ENCODE results near the gene ARHGAP27.
A peak's percentile ranks its signal among the peaks of the same experiment; 100 is the strongest.

The ARHGAP27 gene

GRCh38 chr17:45382226-45382625 lies 50.4 kb downstream of the ARHGAP27 start:
- no peak for DNase-seq

- no peak for DNase-seq
These were observed 51.7 kb downstream of the ARHGAP27 start for GRCh38 chr17:45380991-45381390.

DNA sequence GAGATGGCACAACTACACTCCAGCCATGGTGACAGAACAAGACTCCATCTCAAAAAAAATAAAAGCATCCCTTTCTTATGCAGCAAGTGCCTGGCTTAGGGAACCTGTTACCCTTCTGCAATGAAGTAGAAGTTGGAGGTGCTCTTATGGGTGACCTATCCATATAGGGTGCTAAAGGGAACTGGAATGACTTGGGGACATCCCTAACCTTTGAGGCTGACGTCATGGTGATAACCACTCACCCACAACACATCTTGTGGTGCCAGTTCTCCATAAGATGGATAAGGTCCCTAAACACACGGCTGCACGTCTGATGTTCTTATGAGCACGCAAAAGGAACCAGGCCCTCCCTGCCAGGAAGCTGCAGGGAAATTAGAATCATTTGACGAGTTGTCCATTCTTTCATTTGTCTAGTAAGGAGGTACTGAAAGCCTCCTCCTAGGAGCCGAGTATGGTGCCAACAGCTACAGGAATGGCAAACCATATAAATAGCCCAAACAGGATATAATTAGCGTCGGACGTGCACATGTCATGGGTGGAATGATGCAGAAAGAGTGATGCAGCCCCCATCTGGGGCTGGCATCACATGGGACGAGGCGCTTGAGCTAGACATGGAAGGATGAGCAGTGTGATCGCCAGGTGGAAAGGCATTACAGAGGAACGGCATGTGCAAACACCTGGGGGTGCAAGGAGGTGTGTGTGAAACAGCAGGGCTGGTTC lies 52.5 kb downstream of the ARHGAP27 start:
- no peak for DNase-seq

DNA sequence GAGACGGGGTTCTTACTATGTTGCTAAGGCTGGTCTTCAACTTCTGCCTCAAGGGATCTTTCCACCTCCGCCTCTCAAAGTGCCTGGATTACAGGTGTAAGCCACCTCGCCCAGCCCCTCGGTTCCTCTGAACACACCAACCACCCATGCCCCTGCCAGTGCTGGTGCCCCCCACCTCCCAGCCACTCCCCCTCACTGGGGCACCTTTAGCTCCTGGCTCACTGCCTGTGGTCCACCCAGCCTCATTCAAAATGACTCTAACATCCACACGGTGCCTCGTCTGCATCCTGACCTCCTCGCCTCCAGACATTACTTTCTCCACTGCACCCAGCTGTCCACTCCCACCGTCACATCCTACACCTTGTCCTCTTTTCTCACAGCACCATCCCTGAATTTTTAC lies 55.3 kb downstream of the ARHGAP27 start:
- no peak for DNase-seq

DNA sequence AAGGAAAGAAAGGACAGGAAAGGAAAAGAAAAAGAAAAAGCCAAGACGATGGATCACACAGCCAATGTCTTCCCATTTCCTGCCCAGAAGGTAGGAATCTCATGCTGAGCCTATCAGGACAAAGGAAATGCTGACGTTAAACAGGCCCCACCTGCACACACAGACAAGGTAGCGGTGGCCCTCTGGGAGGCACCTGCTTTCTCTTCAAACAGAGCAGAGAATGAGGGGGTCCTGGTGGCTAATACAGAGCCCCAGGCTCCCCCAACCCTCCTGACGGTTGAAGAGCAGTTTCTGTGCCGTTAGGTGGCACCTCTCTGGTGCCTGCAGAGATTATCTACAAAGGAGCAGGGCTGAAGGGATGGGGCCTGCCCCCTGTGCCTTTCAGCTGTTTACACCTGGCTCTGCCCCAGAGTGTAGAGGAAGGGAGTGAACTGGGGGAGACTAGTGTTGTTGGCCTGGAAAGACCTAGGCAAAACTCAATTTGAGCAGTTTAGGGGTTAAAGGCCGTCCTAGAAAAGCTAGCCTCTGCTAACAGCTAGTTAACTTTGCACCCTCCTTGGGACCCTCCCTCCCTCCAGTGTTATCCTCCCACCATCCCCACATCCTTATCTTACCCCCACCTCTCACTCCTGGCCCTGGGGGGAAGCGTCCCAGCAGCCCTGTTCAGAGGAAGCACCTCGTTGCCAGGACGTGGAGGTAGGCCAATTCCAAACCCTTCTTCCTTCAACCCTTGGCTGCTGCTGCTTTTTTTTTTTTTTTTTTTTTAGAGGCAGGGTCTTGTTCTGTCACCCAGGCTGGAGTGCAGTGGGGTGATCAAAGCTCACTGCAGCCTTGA lies 56.3 kb downstream of the ARHGAP27 start:
- DNase-seq, result no peak

- no peak for DNase-seq
These were observed 58.2 kb downstream of the ARHGAP27 start for GRCh38 chr17:45374501-45374900.

DNA sequence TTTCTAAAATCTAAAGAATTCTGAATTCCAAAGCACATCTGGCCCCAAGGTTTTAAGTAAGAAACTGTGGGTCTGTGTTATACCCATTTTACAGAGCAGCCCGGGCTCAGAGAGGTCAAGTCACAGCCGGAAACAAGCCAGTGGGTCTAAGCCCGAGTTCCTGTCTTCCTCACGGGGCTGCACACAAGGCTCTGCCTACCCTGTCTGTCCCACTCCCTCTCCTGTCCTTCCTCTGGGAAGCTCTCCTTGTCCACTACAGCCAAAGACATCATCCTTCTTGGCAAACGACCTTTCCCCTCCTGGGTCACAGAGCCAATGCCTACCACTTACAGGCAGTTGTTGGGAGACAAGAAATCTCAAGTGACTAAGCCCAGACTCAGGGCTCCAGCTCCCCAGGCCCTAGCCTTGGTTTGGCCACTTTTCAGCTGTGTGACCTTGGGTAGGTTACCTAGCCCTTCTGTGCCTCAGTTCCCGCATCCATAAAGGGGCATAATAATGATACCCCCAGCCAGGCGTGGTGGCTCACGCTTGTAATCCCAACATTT lies 60.3 kb downstream of the ARHGAP27 start:
- DNase-seq, result no peak

DNA sequence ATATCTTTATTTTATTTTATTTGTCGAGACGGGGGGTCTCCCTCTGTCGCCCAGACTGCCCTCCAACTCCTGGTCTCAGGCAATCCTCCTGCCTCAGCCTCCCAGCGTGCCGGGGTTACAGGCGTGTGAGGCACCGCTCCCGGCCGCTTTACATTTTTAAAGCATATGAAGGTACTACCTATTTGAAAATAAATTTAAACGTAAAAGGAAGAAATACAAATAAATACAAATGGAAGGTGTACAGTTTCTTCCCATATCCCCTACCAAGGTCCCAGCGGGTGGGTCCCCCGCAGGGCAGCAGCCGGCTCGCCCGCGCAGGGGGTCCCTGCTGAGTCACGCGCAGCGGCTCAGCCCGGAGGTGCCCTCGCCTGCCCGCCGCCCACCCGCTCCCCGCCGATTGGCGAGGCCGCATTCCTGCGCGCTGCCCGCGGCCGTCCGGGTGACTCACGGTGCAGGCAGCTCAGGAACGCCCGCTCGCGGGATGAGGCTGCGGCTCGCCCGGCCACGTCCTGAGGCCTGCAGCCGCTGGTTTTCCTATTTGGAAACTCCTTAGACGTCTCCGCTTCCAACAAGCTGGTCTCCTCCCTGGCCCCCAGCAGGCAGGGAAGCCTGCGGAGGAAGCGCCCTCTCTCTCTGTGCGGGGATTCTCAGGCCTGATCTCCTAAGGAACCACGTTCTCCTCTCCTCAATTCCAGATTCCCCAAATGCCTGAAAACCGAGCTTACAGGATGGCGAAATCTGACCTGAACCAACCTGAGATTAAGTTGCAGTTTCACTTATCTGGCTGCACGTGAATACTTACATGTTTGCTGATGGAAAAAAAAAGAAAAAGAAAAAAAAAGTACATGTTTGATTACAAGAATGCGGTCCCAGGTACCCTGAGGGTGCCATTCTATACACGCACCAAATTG lies 61.0 kb downstream of the ARHGAP27 start:
- DNase-seq, result peak; percentile 88

- no peak for DNase-seq
These were observed 61.7 kb downstream of the ARHGAP27 start for GRCh38 chr17:45370949-45371413.

- DNase-seq, result no peak
These were observed 63.2 kb downstream of the ARHGAP27 start for GRCh38 chr17:45369421-45369820.

DNA sequence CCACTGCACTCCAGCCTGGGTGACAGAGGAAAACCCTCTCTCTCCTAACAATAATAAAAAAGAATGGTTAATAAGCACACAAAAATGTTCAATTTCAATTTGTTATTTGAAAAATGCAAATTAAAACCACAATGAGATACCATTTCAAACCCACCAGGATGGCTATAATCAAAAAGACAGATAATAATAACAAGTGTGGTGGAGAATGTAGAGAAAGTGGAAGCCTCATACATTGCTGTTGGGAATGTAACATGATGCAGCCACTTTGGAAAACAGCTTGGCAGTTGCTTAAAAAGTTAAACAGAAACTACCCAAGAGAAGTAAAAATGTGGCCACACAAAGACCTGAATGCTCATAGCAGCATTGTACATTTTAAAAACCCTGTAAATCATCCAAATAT lies 64.0 kb downstream of the ARHGAP27 start:
- DNase-seq, result no peak

DNA sequence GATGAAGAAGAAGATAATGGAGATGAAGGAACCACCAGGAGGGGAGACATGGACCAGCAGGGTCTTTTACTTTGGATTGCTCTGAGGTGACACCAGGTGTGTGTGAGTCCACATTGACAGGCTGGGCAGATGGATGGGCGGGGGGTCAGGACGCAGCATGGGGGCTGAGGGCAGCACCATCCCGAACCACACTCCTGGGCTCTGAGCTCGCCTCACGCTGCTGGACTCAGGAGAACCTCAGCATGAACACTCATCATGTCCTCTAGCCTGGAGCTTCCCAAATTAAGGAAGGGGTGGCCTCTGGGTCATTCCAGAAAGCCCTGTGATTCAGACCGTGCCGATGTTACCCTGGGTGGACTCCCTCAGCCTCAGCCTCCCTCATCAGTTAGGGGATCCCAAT lies 65.5 kb downstream of the ARHGAP27 start:
- DNase-seq, result no peak

DNA sequence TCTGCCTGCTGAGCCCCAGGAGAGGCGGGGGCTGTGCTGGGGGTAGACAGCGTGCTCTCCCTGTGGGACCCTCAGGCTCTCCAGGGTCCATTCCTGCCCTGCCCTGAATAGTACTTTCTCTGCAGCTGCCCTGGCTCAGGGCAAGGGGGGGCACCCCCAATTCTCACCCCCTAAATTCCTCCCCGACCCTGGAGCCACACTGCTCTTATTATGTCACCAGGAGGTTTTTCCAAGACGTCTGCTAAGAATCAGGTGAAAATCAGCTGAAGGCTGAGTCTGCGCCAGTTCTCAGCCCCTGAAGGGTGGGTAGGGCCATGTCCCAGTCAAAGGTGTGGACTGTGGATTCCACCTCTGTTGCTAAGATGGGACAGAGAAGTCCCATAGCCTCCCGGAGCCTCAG lies 66.0 kb downstream of the ARHGAP27 start:
- no peak for DNase-seq

GRCh38 chr17:45366049-45366448 lies 66.6 kb downstream of the ARHGAP27 start:
- DNase-seq, result no peak

DNA sequence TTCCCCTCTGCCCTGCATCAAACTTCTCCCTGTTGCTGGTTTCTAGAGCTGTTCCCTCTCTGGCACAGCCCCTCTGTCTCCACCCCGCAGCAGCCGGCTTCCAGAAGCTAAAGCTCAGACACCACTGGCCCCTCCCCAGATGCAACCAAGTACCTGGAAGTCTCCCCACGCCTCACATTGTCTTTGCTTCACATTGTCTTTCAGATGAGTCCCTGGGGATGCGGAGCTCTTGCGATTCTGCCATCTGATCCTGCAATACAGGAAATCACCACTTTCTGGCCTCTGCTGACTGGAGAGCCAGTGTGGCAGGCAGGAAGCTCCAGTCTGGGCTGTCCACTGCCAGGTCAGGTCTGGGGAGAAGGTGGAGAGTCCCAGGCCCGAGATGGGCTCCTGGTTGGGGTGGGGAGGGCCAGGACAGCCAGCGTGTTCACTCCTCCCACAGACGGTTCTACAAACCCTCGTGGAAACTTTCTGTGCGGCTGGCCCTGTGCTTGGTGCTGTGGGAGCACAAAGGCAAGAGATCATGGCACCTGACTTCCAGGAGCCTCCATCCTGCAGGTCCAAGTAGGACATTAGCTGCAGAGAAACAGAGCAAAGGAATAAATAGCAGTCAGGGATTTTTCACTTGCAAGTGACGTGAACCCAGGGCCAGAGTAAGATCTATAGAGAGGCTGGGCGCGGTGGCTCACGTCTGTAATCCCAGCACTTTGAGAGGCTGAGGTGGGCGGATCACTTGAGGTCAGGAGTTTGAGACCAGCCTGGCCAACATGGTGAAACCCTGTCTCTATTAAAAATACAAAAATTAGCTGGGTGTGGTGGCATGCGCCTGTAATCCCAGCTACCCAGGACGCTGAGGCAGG lies 67.9 kb downstream of the ARHGAP27 start:
- DNase-seq, result no peak

DNA sequence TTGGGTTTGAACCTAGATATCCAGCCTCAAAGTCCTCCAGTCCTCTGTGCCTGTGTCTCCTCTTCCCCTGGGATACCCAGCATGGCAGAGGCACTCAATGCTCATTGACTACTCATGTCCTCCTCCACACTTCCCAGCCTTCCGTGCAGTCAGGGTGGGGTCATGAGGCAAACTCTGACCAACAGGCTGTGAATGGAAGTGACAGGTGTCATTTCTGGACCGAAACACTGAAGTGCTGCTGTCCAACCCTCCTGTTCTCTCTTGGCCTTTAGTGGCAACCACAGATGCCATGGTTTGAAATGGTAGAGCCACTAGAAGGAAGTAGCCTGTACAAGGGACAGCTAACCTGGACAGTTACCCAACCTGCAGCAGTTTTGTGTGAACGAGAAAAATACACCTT lies 69.2 kb downstream of the ARHGAP27 start:
- DNase-seq, result no peak

- no peak for DNase-seq
These were observed 70.7 kb downstream of the ARHGAP27 start for GRCh38 chr17:45361976-45362375.

DNA sequence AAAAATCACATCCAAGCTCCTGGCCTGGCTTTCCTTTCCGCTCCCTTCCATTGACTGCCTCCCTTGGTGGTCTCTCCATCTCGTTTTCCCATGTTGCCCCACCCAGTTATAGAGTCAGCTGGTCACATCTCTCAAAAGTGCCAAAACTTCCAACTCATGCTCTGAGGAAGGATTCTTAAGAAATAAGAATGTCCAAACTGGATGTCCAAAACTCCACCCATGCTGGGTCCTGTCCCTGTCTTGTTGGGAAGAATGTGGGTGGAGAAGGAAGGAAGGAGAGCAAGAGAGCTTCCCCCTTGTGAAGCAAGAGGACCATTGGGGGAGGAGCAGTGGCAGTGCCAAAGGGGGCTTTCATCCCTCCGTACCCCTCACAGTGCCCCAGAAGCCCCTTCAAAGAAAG lies 71.2 kb downstream of the ARHGAP27 start:
- DNase-seq, result no peak

GRCh38 chr17:45357364-45357997 lies 75.2 kb downstream of the ARHGAP27 start:
- no peak for DNase-seq

DNA sequence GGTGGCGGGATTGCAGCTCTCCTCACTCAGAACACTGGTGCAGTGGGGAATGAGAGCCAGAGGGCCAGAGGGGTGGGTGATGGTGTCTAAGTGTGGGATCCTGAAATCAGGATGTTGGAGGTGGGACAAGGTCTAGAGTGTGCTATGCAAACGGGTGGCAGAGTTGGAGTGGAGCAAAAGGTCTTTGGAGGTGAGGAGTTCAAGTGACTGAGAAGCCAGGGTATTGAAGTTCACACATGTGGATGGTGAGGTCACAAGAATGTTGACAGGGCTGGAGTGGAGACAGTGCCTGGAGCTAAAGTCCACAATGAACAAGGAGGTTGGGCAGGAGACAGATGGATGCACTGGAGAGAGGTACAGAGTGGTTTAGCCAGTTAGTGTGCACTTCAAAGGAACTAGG lies 77.6 kb downstream of the ARHGAP27 start:
- DNase-seq, result no peak

- no peak for DNase-seq
These were observed 79.6 kb downstream of the ARHGAP27 start for GRCh38 chr17:45353043-45353442.
